SK-N-SH treated with all-trans-retinoic acid at 6 μM for 48 hours (cell line): Measurements from ENCODE around the gene TAP1.
A peak's percentile ranks its signal among the peaks of the same experiment; 100 is the strongest.

Experiments
- ATAC-seq: fragments of 200-7000 bp; cut with Tn5 transposase; 3 replicates; pipeline ENCODE4 v1.9.1; 2020; ENCODE audit warnings: mild to moderate bottlenecking, moderate library complexity
- ARNTL ChIP-seq: fragments of 450-650 bp; formaldehyde crosslinking; IDR thresholded peaks from 2 replicates; pipeline ENCODE4 v1.5.0; 2020; ENCODE audit warnings: low read depth, mild to moderate bottlenecking, moderate library complexity, borderline replicate concordance
- BACH2 ChIP-seq: fragments of 250-450 bp; sonication (Bioruptor Pico); IDR thresholded peaks from 2 replicates; pipeline ENCODE4 v1.9.0; 2021; ENCODE audit warnings: mild to moderate bottlenecking, borderline replicate concordance
- CREB5 ChIP-seq: fragments of 250-450 bp; sonication (Bioruptor Pico); IDR thresholded peaks from 2 replicates; pipeline ENCODE4 v1.5.1; 2020; ENCODE audit warnings: low read depth, mild to moderate bottlenecking, moderate library complexity
- CSDC2 ChIP-seq: fragments of 250-450 bp; sonication (Bioruptor Pico); IDR thresholded peaks from 2 replicates; pipeline ENCODE4 v1.5.0; 2020; ENCODE audit warnings: mild to moderate bottlenecking, moderate library complexity
- CSRNP3 ChIP-seq: fragments of 250-450 bp; sonication (Bioruptor Pico); IDR thresholded peaks from 2 replicates; pipeline ENCODE4 v1.5.1; 2021; ENCODE audit warnings: mild to moderate bottlenecking, moderate library complexity
- ESRRG ChIP-seq: fragments of 250-450 bp; sonication (Bioruptor Pico); IDR thresholded peaks from 2 replicates; pipeline ENCODE4 v1.6.1; 2021; ENCODE audit warnings: mild to moderate bottlenecking
- GLIS3 ChIP-seq: fragments of 250-450 bp; sonication (Bioruptor Pico); IDR thresholded peaks from 2 replicates; pipeline ENCODE4 v1.5.0; 2020; ENCODE audit warnings: mild to moderate bottlenecking, moderate library complexity
- ISL1 ChIP-seq: fragments of 250-450 bp; sonication (Bioruptor Pico); IDR thresholded peaks from 2 replicates; pipeline ENCODE4 v2.1.2; 2022; ENCODE audit warnings: mild to moderate bottlenecking, moderate library complexity
- PATZ1 ChIP-seq: fragments of 250-450 bp; sonication (Bioruptor Pico); IDR thresholded peaks from 2 replicates; pipeline ENCODE4 v1.8.0; 2020; ENCODE audit warnings: mild to moderate bottlenecking, moderate library complexity, borderline replicate concordance
- POU6F1 ChIP-seq: fragments of 250-450 bp; sonication (Bioruptor Pico); IDR thresholded peaks from 2 replicates; pipeline ENCODE4 v1.8.0; 2021; ENCODE audit warnings: low read depth, mild to moderate bottlenecking, moderate library complexity, borderline replicate concordance
- PPARA ChIP-seq: fragments of 250-450 bp; sonication (Bioruptor Pico); IDR thresholded peaks from 2 replicates; pipeline ENCODE4 v1.5.0; 2020; ENCODE audit warnings: mild to moderate bottlenecking, borderline replicate concordance
- RARB ChIP-seq: fragments of 250-450 bp; sonication (Bioruptor Pico); IDR thresholded peaks from 2 replicates; pipeline ENCODE4 v1.8.0; 2021; ENCODE audit warnings: mild to moderate bottlenecking, moderate library complexity
- TCF4 ChIP-seq: fragments of 250-450 bp; sonication (Bioruptor Pico); IDR thresholded peaks from 2 replicates; pipeline ENCODE4 v1.8.0; 2021; ENCODE audit warnings: mild to moderate bottlenecking, moderate library complexity, borderline replicate concordance
- TOX ChIP-seq: fragments of 250-450 bp; sonication (Bioruptor Pico); IDR thresholded peaks from 2 replicates; pipeline ENCODE4 v1.8.0; 2021; ENCODE audit warnings: mild to moderate bottlenecking, moderate library complexity, borderline replicate concordance
- TSHZ2 ChIP-seq: fragments of 250-450 bp; sonication (Bioruptor Pico); IDR thresholded peaks from 2 replicates; pipeline ENCODE4 v1.5.0; 2020; ENCODE audit warnings: mild to moderate bottlenecking, moderate library complexity
- ZC3H10 ChIP-seq: fragments of 250-450 bp; sonication (Bioruptor Pico); IDR thresholded peaks from 2 replicates; pipeline ENCODE4 v1.5.1; 2021; ENCODE audit warnings: mild to moderate bottlenecking, moderate library complexity
- ZFP3 ChIP-seq: fragments of 250-450 bp; sonication (Bioruptor Pico); IDR thresholded peaks from 2 replicates; pipeline ENCODE4 v1.5.0; 2020; ENCODE audit warnings: mild to moderate bottlenecking, moderate library complexity
- ZFP30 ChIP-seq: fragments of 450-650 bp; formaldehyde crosslinking; IDR thresholded peaks from 2 replicates; pipeline ENCODE4 v1.5.0; 2022; ENCODE audit warnings: mild to moderate bottlenecking, moderate library complexity
- ZNF565 ChIP-seq: fragments of 450-650 bp; formaldehyde crosslinking; conservative IDR thresholded peaks from 2 replicates; pipeline ENCODE4 v1.5.0; 2020; ENCODE audit warnings: low read depth, mild to moderate bottlenecking, moderate library complexity
- ZNF70 ChIP-seq: fragments of 450-650 bp; formaldehyde crosslinking; IDR thresholded peaks from 2 replicates; pipeline ENCODE4 v1.5.0; 2020; ENCODE audit warnings: mild to moderate bottlenecking, moderate library complexity
- ZNF8 ChIP-seq: fragments of 450-650 bp; formaldehyde crosslinking; IDR thresholded peaks from 2 replicates; pipeline ENCODE4 v1.5.0; 2020; ENCODE audit warnings: mild to moderate bottlenecking, moderate library complexity

TAP1 gene

GRCh38 chr6:32827025-32827424 is 26.5 kb downstream of the TAP1 start:
- TF ChIP-seq PATZ1, result no peak
- ATAC-seq, result no peak

- ATAC-seq, result peak; percentile 79
- TF ChIP-seq TCF4 (CRISPR knock-in tag), result no peak
- no peak for TF ChIP-seq PPARA
- no peak for TF ChIP-seq CSDC2 (CRISPR knock-in tag)
- no peak for TF ChIP-seq RARB
- no peak for TF ChIP-seq ZNF565 (CRISPR knock-in tag)
- TF ChIP-seq TOX, result no peak
- TF ChIP-seq PATZ1, result no peak
- TF ChIP-seq ZC3H10 (CRISPR knock-in tag), result no peak
Observed at GRCh38 chr6:32825966-32826365, 27.5 kb downstream of the TAP1 start.

GRCh38 chr6:32819729-32820128 is 33.8 kb downstream of the TAP1 start:
- TF ChIP-seq CSRNP3, result no peak
- TF ChIP-seq TSHZ2 (CRISPR knock-in tag), result no peak
- no peak for ATAC-seq

GRCh38 chr6:32818867-32819266 is 34.6 kb downstream of the TAP1 start:
- TF ChIP-seq POU6F1 (CRISPR knock-in tag), result no peak
- TF ChIP-seq ZFP3 (CRISPR knock-in tag), result no peak
- no peak for TF ChIP-seq ZNF70 (CRISPR knock-in tag)
- no peak for TF ChIP-seq PATZ1
- TF ChIP-seq ZNF8 (CRISPR knock-in tag), result no peak
- TF ChIP-seq ESRRG (CRISPR knock-in tag), result no peak
- no peak for TF ChIP-seq ISL1 (CRISPR knock-in tag)
- no peak for TF ChIP-seq BACH2 (CRISPR knock-in tag)
- TF ChIP-seq TOX, result no peak
- TF ChIP-seq ARNTL (CRISPR knock-in tag), result no peak
- no peak for TF ChIP-seq GLIS3 (CRISPR knock-in tag)
- TF ChIP-seq CREB5 (CRISPR knock-in tag), result no peak
- TF ChIP-seq RARB, result no peak
- no peak for TF ChIP-seq ZFP30 (CRISPR knock-in tag)
- no peak for TF ChIP-seq ZC3H10 (CRISPR knock-in tag)
- TF ChIP-seq TSHZ2 (CRISPR knock-in tag), result no peak
- no peak for ATAC-seq
